Keratinocyte (primary cell): ENCODE measurements around the gene PCDHB7.
"Not testable (repeated sequence)": the region's sequence is repeated elsewhere in the genome, so short reads cannot be mapped to it uniquely, and the experiment has no call there.

Experiments
- CTCF ChIP-seq, 3 experiments: IDR thresholded peaks in 1 of 3; conservative IDR thresholded peaks in 1 of 3; optimal IDR thresholded peaks in 1 of 3; 2 replicates in 2 of 3; 3 replicates in 1 of 3; pipeline versions ENCODE3 to v1.5.1; 2011; ENCODE audit warnings: low read length in 3 of 3, mild to moderate bottlenecking in 3 of 3, moderate library complexity in 2 of 3, control low read depth in 1 of 3, inconsistent platforms in 1 of 3; ENCODE audit not compliant: insufficient read depth in 2 of 3; ENCODE audit errors: extremely low read depth in 1 of 3
- EZH2 ChIP-seq: IDR thresholded peaks from one replicate; pipeline ENCODE4 v1.6.1; 2012; ENCODE audit warnings: inconsistent platforms, mild to moderate bottlenecking, low read length, moderate library complexity

- not testable (repeated sequence) for TF ChIP-seq CTCF (optimal IDR thresholded peaks at IDR 0.05 in 1 of 3, IDR thresholded peaks at IDR 0.05 in 1 of 3, conservative IDR thresholded peaks at IDR 0.05 in 1 of 3; ENCODE audit: extremely low read depth in 1 of 3, insufficient read depth in 2 of 3, low read length in 3 of 3); EZH2
These were observed 20.8 kb upstream of the PCDHB7 start for GRCh38 chr5:141151632-141152031.
